T-helper 22 cell (primary cell): ENCODE measurements around the gene LGALS8.
"Not testable (repeated sequence)": the region's sequence is repeated elsewhere in the genome, so short reads cannot be mapped to it uniquely, and the experiment has no call there.

ENCODE experiments used
- DNase-seq: peaks from one replicate; pipeline ENCODE4 v3.0.0-alpha.2; 2020; ENCODE audit warnings: low read depth

The LGALS8 gene

GRCh38 chr1:236523704-236524141 is at the start of gene LGALS8:
TSS of gene LGALS8 (plus strand) at chr1:236523982. CDS start at chr1:236526071, 2,089 bp downstream.
- DNase-seq, result peak; percentile 73

- no peak for DNase-seq
Observed at GRCh38 chr1:236476019-236476418, 47.8 kb upstream of the LGALS8 start.

DNA sequence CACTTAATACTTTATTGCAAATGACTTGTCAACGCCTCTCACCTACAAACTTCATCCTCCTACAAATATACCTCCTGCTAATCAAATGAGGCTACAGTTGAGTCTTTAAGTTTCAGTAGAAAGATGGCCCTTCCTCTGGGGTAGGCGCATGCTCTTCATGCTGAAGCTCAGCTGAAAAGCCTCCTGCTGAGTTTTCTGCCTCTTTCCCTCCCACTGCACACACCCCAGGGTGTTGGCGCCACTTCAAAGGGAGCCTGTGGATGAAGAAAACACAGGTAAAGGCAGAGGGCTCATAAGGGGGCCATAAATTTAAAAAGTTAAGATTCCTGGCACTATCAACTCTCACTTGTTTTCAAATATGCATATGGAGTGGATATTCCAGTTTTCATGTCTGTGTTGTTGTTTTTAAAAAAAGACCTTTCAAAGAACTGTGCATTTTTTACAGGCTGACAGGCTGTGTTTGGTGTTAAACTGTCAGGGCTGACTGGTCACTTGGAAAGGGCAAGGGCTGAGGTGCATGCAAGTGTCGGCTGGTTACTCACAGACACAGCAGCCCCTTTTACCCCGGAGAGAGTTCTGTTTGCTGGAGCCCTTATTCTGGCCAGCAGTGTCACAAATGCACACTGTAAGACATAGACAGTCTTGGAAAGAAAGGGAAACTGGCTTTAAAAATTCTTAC is 42.9 kb upstream of the LGALS8 start:
- no peak for DNase-seq

- DNase-seq, result no peak
Observed at GRCh38 chr1:236484310-236484971, 39.3 kb upstream of the LGALS8 start.

GRCh38 chr1:236486356-236487002 is 37.3 kb upstream of the LGALS8 start:
- DNase-seq, result no peak

- DNase-seq, result not testable (repeated sequence)
Observed at GRCh38 chr1:236489161-236489560, 34.6 kb upstream of the LGALS8 start.

DNA sequence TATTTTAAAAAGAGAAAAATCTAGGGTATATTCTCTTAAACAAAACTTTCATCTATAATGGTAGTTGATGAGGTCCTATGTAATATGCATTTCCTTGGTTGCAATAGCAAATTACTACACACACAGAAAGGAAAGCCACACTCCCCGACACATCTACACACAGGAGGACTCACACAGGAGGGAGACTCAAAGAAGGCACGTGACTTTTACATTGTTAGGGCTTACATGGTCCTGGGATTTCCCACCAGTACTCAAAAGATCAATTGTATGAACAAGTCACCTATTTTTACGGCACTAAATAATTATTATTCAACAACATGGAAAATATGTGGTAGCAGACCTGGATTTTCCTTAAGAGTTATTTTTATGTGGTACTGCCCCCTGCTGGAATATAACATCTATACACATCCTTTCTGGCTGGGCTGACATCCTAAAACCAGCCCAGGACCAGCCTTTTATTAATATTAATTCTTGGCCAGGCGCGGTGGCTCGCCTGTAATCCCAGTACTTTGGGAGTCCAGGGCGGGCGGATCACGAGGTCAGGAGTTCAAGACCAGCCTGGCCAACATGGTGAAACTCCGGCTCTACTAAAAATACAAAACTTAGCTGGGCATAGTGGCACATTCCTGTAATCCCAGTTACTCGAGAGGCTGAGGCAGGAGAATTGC is 33.9 kb upstream of the LGALS8 start:
- DNase-seq, result no peak

- no peak for DNase-seq
Observed at GRCh38 chr1:236491469-236492136, 32.2 kb upstream of the LGALS8 start.

DNA sequence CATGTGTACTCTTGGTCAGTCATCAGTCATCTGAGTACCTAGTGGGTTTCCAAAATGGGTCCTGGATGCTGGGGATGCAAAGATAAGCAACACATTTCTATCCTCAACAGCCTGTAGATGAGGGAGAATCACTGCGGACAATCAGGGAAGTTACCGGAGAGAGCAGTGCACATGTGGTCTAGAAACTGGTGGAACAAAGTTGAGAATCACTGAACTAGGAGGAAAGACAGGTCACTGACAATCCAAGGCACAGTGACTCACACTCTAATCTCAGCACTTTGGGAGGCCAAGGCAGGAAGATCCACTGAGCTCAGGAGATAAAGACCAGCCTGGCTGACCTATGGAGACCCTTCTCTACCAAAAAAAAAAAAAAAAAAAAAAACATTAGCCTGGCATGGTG is 31.4 kb upstream of the LGALS8 start:
- no peak for DNase-seq

DNA sequence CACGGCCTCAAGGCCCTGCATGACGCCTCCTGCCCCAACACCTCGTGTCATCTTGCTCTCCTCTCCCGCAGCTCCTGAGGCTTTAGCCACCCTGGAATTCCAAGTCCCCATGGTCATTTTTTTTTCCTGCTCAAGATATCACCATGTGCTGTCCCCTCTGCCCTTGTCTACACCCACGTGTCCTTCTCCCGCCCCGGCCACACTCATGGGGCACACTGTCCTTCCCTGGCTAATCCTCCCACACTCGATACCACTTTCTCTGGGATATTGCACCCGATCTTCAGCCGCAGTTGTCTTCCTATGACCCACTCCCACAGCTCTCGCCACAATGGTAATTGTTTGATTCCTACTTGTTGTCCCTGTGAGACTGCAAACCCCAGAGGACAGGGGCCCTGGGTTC is 29.7 kb upstream of the LGALS8 start:
- no peak for DNase-seq

DNA sequence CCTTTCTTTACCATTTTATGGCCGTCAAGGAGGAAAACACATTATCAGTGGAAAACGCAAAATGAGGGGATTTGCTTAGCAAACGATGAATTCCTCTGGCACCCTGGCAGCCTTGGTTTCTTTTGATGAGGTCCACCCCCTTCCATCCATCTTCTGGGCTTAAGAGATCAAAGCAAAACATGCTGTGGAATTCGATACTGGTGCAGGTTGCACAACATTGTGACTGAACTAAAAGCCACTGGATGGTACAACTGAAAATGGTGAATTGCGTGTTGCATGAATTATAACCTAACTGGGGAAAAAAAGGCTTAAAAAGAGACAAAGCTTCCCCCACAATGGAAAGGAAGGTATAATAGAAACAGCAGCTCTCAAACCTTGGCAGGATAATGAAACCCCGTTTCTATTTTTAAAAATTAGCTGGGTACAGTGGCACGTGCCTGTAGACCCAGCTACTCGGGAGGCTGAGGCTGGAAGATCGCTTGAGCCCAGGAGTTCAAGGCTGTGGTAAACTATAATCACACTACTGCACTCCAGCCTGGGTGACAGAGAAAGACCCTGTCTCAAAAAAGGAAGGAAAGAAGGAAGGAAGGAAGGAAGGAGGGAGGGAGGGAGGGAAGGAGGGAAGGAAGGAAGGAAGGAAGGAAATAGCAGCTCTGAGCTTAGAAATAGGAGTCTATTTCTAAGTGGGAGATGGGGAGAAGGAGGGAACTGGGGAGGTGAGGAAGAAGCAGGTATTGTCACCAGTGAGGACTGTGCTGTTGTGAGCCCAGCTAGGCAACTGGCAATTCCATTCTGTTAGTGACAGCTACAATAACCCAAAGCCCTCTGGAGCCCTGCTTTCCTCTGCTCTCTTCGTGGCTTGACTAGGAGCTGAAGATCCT is 29.0 kb upstream of the LGALS8 start:
- no peak for DNase-seq

- DNase-seq, result no peak
Observed at GRCh38 chr1:236495467-236496112, 28.2 kb upstream of the LGALS8 start.

DNA sequence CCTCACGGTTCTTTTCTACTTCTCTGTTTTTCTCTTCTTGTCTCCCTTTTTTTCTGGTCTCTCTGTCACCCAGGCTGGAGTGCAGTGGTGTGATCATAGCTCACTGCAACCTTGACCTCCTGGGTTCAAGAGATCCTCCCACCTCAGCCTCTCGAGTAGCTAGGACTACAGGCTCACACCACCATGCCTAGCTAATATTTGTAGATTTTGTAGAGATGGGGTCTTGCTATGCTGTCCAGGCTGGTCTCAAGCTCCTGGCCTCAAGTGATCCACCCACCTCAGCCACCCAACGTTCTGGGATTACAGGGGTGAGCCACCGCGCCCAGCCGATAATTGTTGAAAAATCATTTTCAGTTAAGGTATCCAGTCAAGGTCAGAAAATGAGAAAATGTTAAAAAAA is 25.9 kb upstream of the LGALS8 start:
- DNase-seq, result no peak

DNA sequence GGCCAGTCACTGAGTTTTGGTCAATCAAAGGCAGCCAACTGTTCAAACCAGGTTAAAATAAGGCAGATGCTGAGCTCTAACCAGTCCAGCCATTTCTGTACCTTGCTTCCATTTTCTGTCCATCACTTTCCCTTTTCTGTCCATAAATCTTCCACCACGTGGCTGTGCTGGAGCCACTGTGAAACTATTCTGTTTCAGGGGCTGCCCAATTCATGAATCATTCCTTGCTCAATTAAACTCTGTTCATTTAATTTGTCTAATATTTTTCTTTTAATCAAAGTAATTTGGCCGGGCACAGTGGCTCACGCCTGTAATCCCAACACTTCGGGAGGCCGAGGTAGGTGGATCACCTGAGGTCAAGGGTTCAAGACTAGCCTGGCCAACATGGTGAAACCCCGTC is 22.7 kb upstream of the LGALS8 start:
- no peak for DNase-seq

GRCh38 chr1:236502579-236502971 is 21.2 kb upstream of the LGALS8 start:
- DNase-seq, result no peak

GRCh38 chr1:236502972-236503639 is 20.7 kb upstream of the LGALS8 start:
- DNase-seq, result no peak

DNA sequence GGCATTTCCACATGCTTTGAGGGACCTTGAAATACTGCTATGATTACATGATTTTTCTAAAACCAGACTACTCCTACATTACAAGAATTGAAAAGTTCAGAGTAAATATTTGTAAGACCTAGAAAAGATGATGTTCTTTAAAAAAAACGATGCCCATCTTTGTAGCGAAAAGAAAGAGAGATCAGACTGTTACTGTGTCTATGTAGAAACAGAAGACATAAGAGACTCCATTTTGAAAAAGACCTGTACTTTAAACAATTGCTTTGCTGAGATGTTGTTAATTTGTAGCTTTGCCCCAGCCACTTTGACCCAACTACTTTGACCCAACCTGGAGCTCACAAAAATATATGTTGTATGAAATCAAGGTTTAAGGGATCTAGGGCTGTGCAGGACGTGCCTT is 19.4 kb upstream of the LGALS8 start:
- not testable (repeated sequence) for DNase-seq

- no peak for DNase-seq
Observed at GRCh38 chr1:236507022-236507700, 16.6 kb upstream of the LGALS8 start.

DNA sequence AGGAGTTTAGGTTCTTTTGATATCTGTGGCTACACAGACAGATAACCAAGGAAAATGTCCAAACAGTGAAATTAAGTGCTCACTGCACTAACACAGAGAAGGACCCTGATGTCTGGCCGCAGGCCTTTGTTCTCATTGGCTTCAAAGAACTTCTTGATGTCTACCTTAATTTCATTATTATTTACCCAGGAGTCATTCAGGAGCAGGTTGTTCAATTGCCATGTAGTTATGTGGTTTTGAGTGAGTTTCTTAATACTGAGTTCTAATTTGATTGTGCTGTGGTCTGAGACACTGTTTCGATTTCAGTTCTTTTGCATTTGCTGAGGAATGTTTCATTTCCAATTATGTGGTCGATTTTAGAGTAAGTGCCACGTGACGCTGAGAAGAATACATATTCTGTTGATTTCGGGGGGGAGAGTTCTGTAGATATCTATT is 15.2 kb upstream of the LGALS8 start:
- no peak for DNase-seq
